Gastrocnemius medialis (tissue), 4 donors: ENCODE data around the gene TTC9. TPM values are rescaled to one million over a fixed set of nuclear protein-coding genes. Genes with fewer than 3 reads are reported as not detected.
A peak's percentile ranks its signal among the peaks of the same experiment; 100 is the strongest.

ENCODE experiments used
- ATAC-seq, 2 donors: fragments of 150-250 bp; one replicate each; pipeline ENCODE4 v1.9.1; 2016
- DNase-seq, 2 donors: peaks; one replicate each; pipeline ENCODE4 v3.0.0-alpha.2; 2019
- H3K27ac ChIP-seq, 4 donors: fragments of 200-600 bp; sonication (generic); 1 replicate in 1 of 4; 2 replicates in 3 of 4; pipeline ENCODE4 v1.5.1; 2016 to 2018; ENCODE audit warnings: mild to moderate bottlenecking in 2 of 4, moderate library complexity in 1 of 4
- H3K27me3 ChIP-seq, 3 donors: fragments of 200-600 bp; sonication (generic) in 2 of 3; 1 replicate in 1 of 3; 2 replicates in 2 of 3; pipeline versions ENCODE4 v1.5.1 to v1.6.0; 2016 to 2019; ENCODE audit warnings: mild to moderate bottlenecking in 1 of 3, moderate library complexity in 1 of 3
- H3K36me3 ChIP-seq, 2 donors: fragments of 200-600 bp; sonication (generic) in 1 of 2; one replicate each; pipeline ENCODE4 v1.5.1; 2017 to 2018
- H3K4me1 ChIP-seq, 2 donors: fragments of 200-600 bp; sonication (generic) in 1 of 2; one replicate each; pipeline ENCODE4 v1.5.1; 2016 to 2017; ENCODE audit warnings: mild to moderate bottlenecking in 2 of 2
- H3K4me3 ChIP-seq, 4 donors: fragments of 200-600 bp; sonication (generic) in 3 of 4; 1 replicate in 1 of 4; 2 replicates in 3 of 4; pipeline ENCODE4 v1.5.1; 2016 to 2019; ENCODE audit warnings: mild to moderate bottlenecking in 2 of 4
- H3K9me3 ChIP-seq, 3 donors: fragments of 200-600 bp; sonication (generic) in 2 of 3; 1 replicate in 1 of 3; 2 replicates in 2 of 3; pipeline ENCODE4 v1.5.1; 2016 to 2019
- CTCF ChIP-seq, 5 experiments: fragments of 450-650 bp in 3 of 5; fragments of 200-600 bp in 2 of 5; sonication (generic) in 2 of 5; IDR thresholded peaks in 4 of 5; conservative IDR thresholded peaks in 1 of 5; 1 replicate in 4 of 5; 2 replicates in 1 of 5; pipeline ENCODE4 v1.5.1; 2016 to 2019; ENCODE audit warnings: antibody characterized with exemption in 5 of 5, mild to moderate bottlenecking in 3 of 5, moderate library complexity in 3 of 5
- POLR2A ChIP-seq, 2 donors: fragments of 450-650 bp; IDR thresholded peaks; one replicate each; pipeline ENCODE4 v1.6.1; 2017; ENCODE audit warnings: antibody characterized with exemption in 2 of 2, mild to moderate bottlenecking in 2 of 2, moderate library complexity in 2 of 2
- in situ Hi-C, 4 donors: fragments of 200-750 bp; cut with MboI; loops; one replicate each; pipeline versions ENCODE4 v1.15.0 to v1.8.0; 2017; ENCODE audit warnings: low sequenced_read_pairs in 4 of 4
- intact Hi-C: fragments of 100-400 bp; cut with DNase I; formaldehyde crosslinking; loops from one replicate; pipeline ENCODE4 v1.15.1; 2023; ENCODE audit warnings: low total_unique reads
- total RNA-seq, 4 donors: library from RNA; depleted of rRNA; stranded (reverse); fragments of >200 nt; gene quantifications; one replicate each; pipeline versions ENCODE4 v1.1.0 to v1.2.3, GENCODE V29; 2016

Gene TTC9
- total RNA-seq, 4 donors from 2014 or later: 4.4 to 10.8 (median 9.1) TPM

GRCh38 chr14:70685474-70686197 is 43.9 kb downstream of the TTC9 start:
- no peaks in the 10 kb centered on the region for H3K4me1 ChIP-seq
- in situ Hi-C loops (no loop called here), intact Hi-C loops (no loop called here)
- no peaks in the 10 kb centered on the region for H3K9me3 ChIP-seq
- no peak overlapping the region for H3K27ac ChIP-seq
- no peaks in the 10 kb centered on the region for H3K27me3 ChIP-seq
- no peaks in the 10 kb centered on the region for H3K36me3 ChIP-seq
- ATAC-seq (no peak), DNase-seq (no peak)
- no peak overlapping the region for H3K4me3 ChIP-seq
- TF ChIP-seq CTCF (IDR thresholded peaks at IDR 0.05 in 4 of 5, conservative IDR thresholded peaks at IDR 0.05 in 1 of 5) (no peak), POLR2A (IDR thresholded peaks at IDR 0.05) (no peak)

- in situ Hi-C loops (no loop called here), intact Hi-C loops (no loop called here)
- H3K36me3 ChIP-seq: no peaks in the 10 kb centered on the region
- H3K4me3 ChIP-seq: no peak overlapping the region
- DNase-seq (peak in 1 of 2 donors; percentile 39), ATAC-seq (no peak)
- H3K9me3 ChIP-seq: no peaks in the 10 kb centered on the region
- H3K4me1 ChIP-seq: no peaks in the 10 kb centered on the region
- TF ChIP-seq POLR2A (IDR thresholded peaks at IDR 0.05) (no peak), CTCF (IDR thresholded peaks at IDR 0.05 in 4 of 5, conservative IDR thresholded peaks at IDR 0.05 in 1 of 5) (no peak)
- H3K27me3 ChIP-seq: no peaks in the 10 kb centered on the region
- no peak overlapping the region for H3K27ac ChIP-seq
These were observed 50.5 kb downstream of the TTC9 start for GRCh38 chr14:70692210-70692609.

- intact Hi-C loops: no loop called here
- H3K9me3 ChIP-seq: no peaks in the 10 kb centered on the region
- no peak for ATAC-seq
- H3K4me1 ChIP-seq: no peaks in the 10 kb centered on the region
- in situ Hi-C loops: no loop called here
- H3K36me3 ChIP-seq: no peaks in the 10 kb centered on the region
- H3K27me3 ChIP-seq: no peaks in the 10 kb centered on the region
- H3K4me3 ChIP-seq: no peak overlapping the region
- no peak overlapping the region for H3K27ac ChIP-seq
- no peak for DNase-seq
- TF ChIP-seq CTCF (IDR thresholded peaks at IDR 0.05 in 4 of 5, conservative IDR thresholded peaks at IDR 0.05 in 1 of 5) (no peak), POLR2A (IDR thresholded peaks at IDR 0.05) (no peak)
These were observed 54.3 kb downstream of the TTC9 start for GRCh38 chr14:70696026-70696425.

- DNase-seq (no peak), ATAC-seq (no peak)
- Histone ChIP-seq H3K27me3 (no peaks in the 10 kb centered on the region), H3K27ac (no peak overlapping the region), H3K36me3 (no peaks in the 10 kb centered on the region), H3K4me3 (no peak overlapping the region), H3K4me1 (no peaks in the 10 kb centered on the region), H3K9me3 (no peaks in the 10 kb centered on the region)
- TF ChIP-seq CTCF (IDR thresholded peaks at IDR 0.05 in 4 of 5, conservative IDR thresholded peaks at IDR 0.05 in 1 of 5): no peak
- no peak for TF ChIP-seq POLR2A (IDR thresholded peaks at IDR 0.05)
- intact Hi-C loops: no loop called here
- in situ Hi-C loops: no loop called here
These were observed 56.0 kb downstream of the TTC9 start for GRCh38 chr14:70697701-70698100.

- ATAC-seq (peak in 1 of 2 donors; percentile 46), DNase-seq (peak in 1 of 2 donors; percentile 18)
- Histone ChIP-seq H3K9me3 (no peaks in the 10 kb centered on the region), H3K36me3 (no peaks in the 10 kb centered on the region), H3K27me3 (no peaks in the 10 kb centered on the region), H3K4me3 (no peak overlapping the region), H3K4me1 (no peaks in the 10 kb centered on the region), H3K27ac (no peak overlapping the region)
- no peak for TF ChIP-seq POLR2A (IDR thresholded peaks at IDR 0.05)
- TF ChIP-seq CTCF (IDR thresholded peaks at IDR 0.05 in 4 of 5, conservative IDR thresholded peaks at IDR 0.05 in 1 of 5): no peak
- in situ Hi-C loops: no loop called here
- intact Hi-C loops: no loop called here
These were observed 56.6 kb downstream of the TTC9 start for GRCh38 chr14:70698288-70698687.
